ENCODE results near the gene DHODH. TPM values are rescaled to one million over a fixed set of nuclear protein-coding genes. Genes with fewer than 3 reads are reported as not detected.

The DHODH gene
- total and polyA plus RNA-seq, 2 of the 8 experiments (the other 6 are each of a cell fraction or from before 2014, with no cell fraction given): 9.1 to 19.4 TPM

DNA sequence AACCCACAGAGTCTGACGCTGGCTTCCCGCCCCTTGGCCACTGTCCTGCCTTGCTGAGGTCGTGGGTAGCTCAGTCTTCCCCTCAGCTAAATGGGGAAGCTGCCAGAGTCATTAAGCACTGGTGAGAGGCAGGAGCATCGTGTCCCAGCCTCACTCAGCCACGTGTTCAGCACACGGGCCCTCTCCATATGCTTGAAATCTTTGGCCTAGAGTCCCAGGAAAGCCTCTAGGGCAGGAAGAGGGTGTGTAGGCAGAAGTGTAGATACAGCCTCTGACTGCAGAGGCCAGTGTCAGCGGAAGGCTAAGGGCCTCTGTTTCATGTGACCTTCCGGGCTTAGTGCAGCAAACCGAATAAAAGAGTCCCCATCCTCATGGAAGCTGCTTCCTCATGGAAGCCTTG lies 4.1 kb downstream of the DHODH start (continued):
- TF ChIP-seq, protein P1, sequence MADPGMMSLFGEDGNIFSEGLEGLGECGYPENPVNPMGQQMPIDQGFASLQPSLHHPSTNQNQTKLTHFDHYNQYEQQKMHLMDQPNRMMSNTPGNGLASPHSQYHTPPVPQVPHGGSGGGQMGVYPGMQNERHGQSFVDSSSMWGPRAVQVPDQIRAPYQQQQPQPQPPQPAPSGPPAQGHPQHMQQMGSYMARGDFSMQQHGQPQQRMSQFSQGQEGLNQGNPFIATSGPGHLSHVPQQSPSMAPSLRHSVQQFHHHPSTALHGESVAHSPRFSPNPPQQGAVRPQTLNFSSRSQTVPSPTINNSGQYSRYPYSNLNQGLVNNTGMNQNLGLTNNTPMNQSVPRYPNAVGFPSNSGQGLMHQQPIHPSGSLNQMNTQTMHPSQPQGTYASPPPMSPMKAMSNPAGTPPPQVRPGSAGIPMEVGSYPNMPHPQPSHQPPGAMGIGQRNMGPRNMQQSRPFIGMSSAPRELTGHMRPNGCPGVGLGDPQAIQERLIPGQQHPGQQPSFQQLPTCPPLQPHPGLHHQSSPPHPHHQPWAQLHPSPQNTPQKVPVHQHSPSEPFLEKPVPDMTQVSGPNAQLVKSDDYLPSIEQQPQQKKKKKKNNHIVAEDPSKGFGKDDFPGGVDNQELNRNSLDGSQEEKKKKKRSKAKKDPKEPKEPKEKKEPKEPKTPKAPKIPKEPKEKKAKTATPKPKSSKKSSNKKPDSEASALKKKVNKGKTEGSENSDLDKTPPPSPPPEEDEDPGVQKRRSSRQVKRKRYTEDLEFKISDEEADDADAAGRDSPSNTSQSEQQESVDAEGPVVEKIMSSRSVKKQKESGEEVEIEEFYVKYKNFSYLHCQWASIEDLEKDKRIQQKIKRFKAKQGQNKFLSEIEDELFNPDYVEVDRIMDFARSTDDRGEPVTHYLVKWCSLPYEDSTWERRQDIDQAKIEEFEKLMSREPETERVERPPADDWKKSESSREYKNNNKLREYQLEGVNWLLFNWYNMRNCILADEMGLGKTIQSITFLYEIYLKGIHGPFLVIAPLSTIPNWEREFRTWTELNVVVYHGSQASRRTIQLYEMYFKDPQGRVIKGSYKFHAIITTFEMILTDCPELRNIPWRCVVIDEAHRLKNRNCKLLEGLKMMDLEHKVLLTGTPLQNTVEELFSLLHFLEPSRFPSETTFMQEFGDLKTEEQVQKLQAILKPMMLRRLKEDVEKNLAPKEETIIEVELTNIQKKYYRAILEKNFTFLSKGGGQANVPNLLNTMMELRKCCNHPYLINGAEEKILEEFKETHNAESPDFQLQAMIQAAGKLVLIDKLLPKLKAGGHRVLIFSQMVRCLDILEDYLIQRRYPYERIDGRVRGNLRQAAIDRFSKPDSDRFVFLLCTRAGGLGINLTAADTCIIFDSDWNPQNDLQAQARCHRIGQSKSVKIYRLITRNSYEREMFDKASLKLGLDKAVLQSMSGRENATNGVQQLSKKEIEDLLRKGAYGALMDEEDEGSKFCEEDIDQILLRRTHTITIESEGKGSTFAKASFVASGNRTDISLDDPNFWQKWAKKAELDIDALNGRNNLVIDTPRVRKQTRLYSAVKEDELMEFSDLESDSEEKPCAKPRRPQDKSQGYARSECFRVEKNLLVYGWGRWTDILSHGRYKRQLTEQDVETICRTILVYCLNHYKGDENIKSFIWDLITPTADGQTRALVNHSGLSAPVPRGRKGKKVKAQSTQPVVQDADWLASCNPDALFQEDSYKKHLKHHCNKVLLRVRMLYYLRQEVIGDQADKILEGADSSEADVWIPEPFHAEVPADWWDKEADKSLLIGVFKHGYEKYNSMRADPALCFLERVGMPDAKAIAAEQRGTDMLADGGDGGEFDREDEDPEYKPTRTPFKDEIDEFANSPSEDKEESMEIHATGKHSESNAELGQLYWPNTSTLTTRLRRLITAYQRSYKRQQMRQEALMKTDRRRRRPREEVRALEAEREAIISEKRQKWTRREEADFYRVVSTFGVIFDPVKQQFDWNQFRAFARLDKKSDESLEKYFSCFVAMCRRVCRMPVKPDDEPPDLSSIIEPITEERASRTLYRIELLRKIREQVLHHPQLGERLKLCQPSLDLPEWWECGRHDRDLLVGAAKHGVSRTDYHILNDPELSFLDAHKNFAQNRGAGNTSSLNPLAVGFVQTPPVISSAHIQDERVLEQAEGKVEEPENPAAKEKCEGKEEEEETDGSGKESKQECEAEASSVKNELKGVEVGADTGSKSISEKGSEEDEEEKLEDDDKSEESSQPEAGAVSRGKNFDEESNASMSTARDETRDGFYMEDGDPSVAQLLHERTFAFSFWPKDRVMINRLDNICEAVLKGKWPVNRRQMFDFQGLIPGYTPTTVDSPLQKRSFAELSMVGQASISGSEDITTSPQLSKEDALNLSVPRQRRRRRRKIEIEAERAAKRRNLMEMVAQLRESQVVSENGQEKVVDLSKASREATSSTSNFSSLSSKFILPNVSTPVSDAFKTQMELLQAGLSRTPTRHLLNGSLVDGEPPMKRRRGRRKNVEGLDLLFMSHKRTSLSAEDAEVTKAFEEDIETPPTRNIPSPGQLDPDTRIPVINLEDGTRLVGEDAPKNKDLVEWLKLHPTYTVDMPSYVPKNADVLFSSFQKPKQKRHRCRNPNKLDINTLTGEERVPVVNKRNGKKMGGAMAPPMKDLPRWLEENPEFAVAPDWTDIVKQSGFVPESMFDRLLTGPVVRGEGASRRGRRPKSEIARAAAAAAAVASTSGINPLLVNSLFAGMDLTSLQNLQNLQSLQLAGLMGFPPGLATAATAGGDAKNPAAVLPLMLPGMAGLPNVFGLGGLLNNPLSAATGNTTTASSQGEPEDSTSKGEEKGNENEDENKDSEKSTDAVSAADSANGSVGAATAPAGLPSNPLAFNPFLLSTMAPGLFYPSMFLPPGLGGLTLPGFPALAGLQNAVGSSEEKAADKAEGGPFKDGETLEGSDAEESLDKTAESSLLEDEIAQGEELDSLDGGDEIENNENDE (IDR thresholded peaks at IDR 0.05; ENCODE audit: insufficient replicate concordance, low read length): no peak
